Keratinocyte (primary cell): ENCODE measurements around the gene KDM1B. TPM values are rescaled to one million over a fixed set of nuclear protein-coding genes. Genes with fewer than 3 reads are reported as not detected.

Experiments
- DNase-seq: peaks from one replicate; pipeline ENCODE4 v3.0.0-alpha.2; 2011; ENCODE audit warnings: low read depth, missing footprints, low spot score
- FAIRE-seq: peaks from 2 replicates; lab custom pipeline; 2011; peaks lifted over from hg19 to GRCh38; lab: Jason Lieb, UNC
- H2AFZ ChIP-seq: 2 replicates; pipeline ENCODE4 v1.6.0; 2012; ENCODE audit warnings: low read length, control low read depth, inconsistent platforms; ENCODE audit not compliant: control insufficient read depth
- H3K27ac ChIP-seq: 2 replicates; pipeline ENCODE4 v1.5.1; 2011; ENCODE audit warnings: low read length; ENCODE audit not compliant: control insufficient read depth, insufficient read depth
- H3K27me3 ChIP-seq: 3 replicates; pipeline ENCODE4 v1.6.0; 2011; ENCODE audit warnings: low read length; ENCODE audit not compliant: control insufficient read depth, insufficient read depth; ENCODE audit errors: extremely low read depth
- H3K36me3 ChIP-seq, 2 experiments: 2 replicates in 1 of 2; 3 replicates in 1 of 2; pipeline ENCODE4 v1.5.1; 2011; ENCODE audit warnings: low read length in 2 of 2, mild to moderate bottlenecking in 1 of 2; ENCODE audit not compliant: control insufficient read depth in 2 of 2, insufficient read depth in 2 of 2; ENCODE audit errors: extremely low read depth in 1 of 2
- H3K4me1 ChIP-seq: 3 replicates; pipeline ENCODE4 v1.5.1; 2011; ENCODE audit warnings: low read length; ENCODE audit not compliant: control insufficient read depth, insufficient read depth; ENCODE audit errors: extremely low read depth
- H3K4me2 ChIP-seq: 3 replicates; pipeline ENCODE4 v1.6.0; 2011; ENCODE audit warnings: low read depth, low read length; ENCODE audit not compliant: control insufficient read depth, insufficient read depth; ENCODE audit errors: extremely low read depth
- H3K4me3 ChIP-seq, 3 experiments: fragments of 200-600 bp in 1 of 3; sonication (generic) in 1 of 3; 2 replicates in 2 of 3; 3 replicates in 1 of 3; pipeline ENCODE4 v1.5.1; 2011 to 2016; ENCODE audit warnings: low read length in 3 of 3, mild to moderate bottlenecking in 3 of 3, control low read depth in 2 of 3, inconsistent platforms in 1 of 3, low read depth in 1 of 3, mixed read lengths in 1 of 3, mixed run types in 1 of 3, moderate library complexity in 1 of 3; ENCODE audit not compliant: control insufficient read depth in 2 of 3, insufficient read depth in 2 of 3; ENCODE audit errors: extremely low read depth in 1 of 3
- H3K79me2 ChIP-seq: 2 replicates; pipeline ENCODE4 v1.6.0; 2012; ENCODE audit warnings: low read length; ENCODE audit not compliant: control insufficient read depth, insufficient read depth
- H3K9ac ChIP-seq: 3 replicates; pipeline ENCODE4 v1.6.0; 2011; ENCODE audit warnings: low read length; ENCODE audit not compliant: control insufficient read depth, insufficient read depth; ENCODE audit errors: extremely low read depth
- H3K9me1 ChIP-seq: 3 replicates; pipeline ENCODE4 v1.6.0; 2011; ENCODE audit warnings: low read length; ENCODE audit not compliant: control insufficient read depth, insufficient read depth; ENCODE audit errors: extremely low read depth
- H3K9me3 ChIP-seq: 2 replicates; pipeline ENCODE4 v1.5.1; 2012; ENCODE audit warnings: low read depth, low read length; ENCODE audit not compliant: control insufficient read depth
- H4K20me1 ChIP-seq: 3 replicates; pipeline ENCODE4 v1.6.0; 2011; ENCODE audit warnings: low read length; ENCODE audit not compliant: control insufficient read depth, insufficient read depth; ENCODE audit errors: extremely low read depth
- CTCF ChIP-seq, 3 experiments: IDR thresholded peaks in 1 of 3; conservative IDR thresholded peaks in 1 of 3; optimal IDR thresholded peaks in 1 of 3; 2 replicates in 2 of 3; 3 replicates in 1 of 3; pipeline versions ENCODE3 to v1.5.1; 2011; ENCODE audit warnings: low read length in 3 of 3, mild to moderate bottlenecking in 3 of 3, moderate library complexity in 2 of 3, control low read depth in 1 of 3, inconsistent platforms in 1 of 3; ENCODE audit not compliant: insufficient read depth in 2 of 3; ENCODE audit errors: extremely low read depth in 1 of 3
- EZH2 ChIP-seq: IDR thresholded peaks from one replicate; pipeline ENCODE4 v1.6.1; 2012; ENCODE audit warnings: inconsistent platforms, mild to moderate bottlenecking, low read length, moderate library complexity
- dilution Hi-C: fragments of 300-500 bp; cut with MboI; formaldehyde crosslinking; loops from one replicate; pipeline ENCODE4 v1.7.0; 2020; ENCODE audit warnings: low sequenced_read_pairs; ENCODE audit not compliant: extremely low pct_ligation_motif_present
- polyA plus RNA-seq, 5 experiments: library from polyadenylated mRNA; depleted of rRNA in 3 of 5; stranded (reverse) in 3 of 5; stranded (forward) in 1 of 5; unstranded in 1 of 5; fragments of >200 nt; gene quantifications; 1 replicate in 1 of 5; 2 replicates in 3 of 5; 3 replicates in 1 of 5; pipeline versions ENCODE4 v1.2.1 to v1.2.3, GENCODE V29; 2011 to 2012; ENCODE audit warnings: missing spikeins in 2 of 5, low read depth in 1 of 5, low replicate concordance in 1 of 5

The KDM1B gene
- polyA plus RNA-seq, 1 donor (not counting 4 experiments of a cell fraction or from before 2014, with no cell fraction given), result 32.7 TPM

- H3K36me3 ChIP-seq, result peaks cover 0 to under 1% of the 10 kb centered on the region in 2 experiments
- peak overlapping the region; percentile 90 for H3K27ac ChIP-seq
- dilution Hi-C loops, result no loop called here
- H3K79me2 ChIP-seq, result peaks cover 41% of the 10 kb centered on the region
- no peak for DNase-seq
- peak overlapping the region; percentile 93 for H3K4me2 ChIP-seq
- peak overlapping the region; percentile 95 for H3K9ac ChIP-seq
- no peaks in the 10 kb centered on the region for H3K27me3 ChIP-seq
- H2AFZ ChIP-seq, result peak overlapping the region; percentile 89
- peaks cover 2% of the 10 kb centered on the region for H3K9me1 ChIP-seq
- H3K9me3 ChIP-seq, result peaks cover 2% of the 10 kb centered on the region
- H3K4me1 ChIP-seq, result peaks cover 44% of the 10 kb centered on the region
- FAIRE-seq, result no peak
- no peak for TF ChIP-seq EZH2
- no peak for TF ChIP-seq CTCF (optimal IDR thresholded peaks at IDR 0.05 in 1 of 3, IDR thresholded peaks at IDR 0.05 in 1 of 3, conservative IDR thresholded peaks at IDR 0.05 in 1 of 3; ENCODE audit: extremely low read depth in 1 of 3, insufficient read depth in 2 of 3, low read length in 3 of 3)
- peak overlapping the region; percentile 70 to 95 (median 77) for H3K4me3 ChIP-seq
- H4K20me1 ChIP-seq, result peaks cover 6% of the 10 kb centered on the region
These were observed 109.7 kb downstream of the KDM1B start for GRCh38 chr6:18264923-18265377.

DNA sequence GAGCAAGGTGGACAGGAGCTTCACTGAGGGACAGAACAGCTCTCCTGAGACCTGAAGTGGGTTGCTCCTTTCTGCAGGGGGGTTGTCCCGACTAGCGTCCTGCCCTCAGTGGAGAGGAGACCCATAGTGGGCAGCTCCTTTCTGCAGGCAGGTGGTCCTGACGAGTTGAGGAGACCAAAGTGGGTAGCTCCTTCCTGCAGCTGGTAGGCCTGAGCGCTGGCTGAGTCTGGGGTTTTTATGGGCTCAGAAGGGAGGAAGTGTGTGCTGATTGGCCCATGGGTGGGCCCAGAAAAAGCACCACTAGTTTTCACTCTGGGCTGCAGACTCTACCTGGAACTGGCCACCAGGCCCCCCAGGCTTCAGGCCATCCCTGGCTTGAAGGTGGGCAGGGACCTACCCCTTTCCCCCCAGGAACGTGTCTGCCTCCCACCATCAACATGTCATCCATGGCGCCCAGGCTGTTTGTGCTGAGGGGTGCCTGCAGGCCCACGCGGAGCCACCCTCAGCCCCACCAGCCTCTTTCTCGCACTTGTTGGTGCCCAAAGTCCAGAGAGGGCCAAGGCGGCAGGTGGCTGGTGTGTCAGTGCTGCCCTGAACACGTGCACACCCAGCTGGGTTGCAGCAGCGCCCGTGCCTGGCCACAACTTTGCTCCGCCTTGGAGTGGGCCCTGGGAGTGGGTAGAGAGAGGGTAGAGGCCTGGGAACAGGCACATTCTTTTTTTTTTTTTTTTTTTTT, 110.7 kb downstream of the KDM1B start:
- Histone ChIP-seq H3K27ac (no peak overlapping the region), H3K4me1 (peaks cover 34% of the 10 kb centered on the region), H3K36me3 (no peaks in the 10 kb centered on the region), H3K79me2 (peaks cover 31% of the 10 kb centered on the region), H3K4me3 (no peak overlapping the region), H3K27me3 (no peaks in the 10 kb centered on the region), H2AFZ (no peak overlapping the region), H3K9me1 (peaks cover under 1% of the 10 kb centered on the region), H3K9ac (no peak overlapping the region), H4K20me1 (peaks cover 3% of the 10 kb centered on the region), H3K4me2 (no peak overlapping the region), H3K9me3 (peaks cover 2% of the 10 kb centered on the region)
- no peak for DNase-seq
- dilution Hi-C loops, result no loop called here
- no peak for FAIRE-seq
- TF ChIP-seq CTCF (optimal IDR thresholded peaks at IDR 0.05 in 1 of 3, IDR thresholded peaks at IDR 0.05 in 1 of 3, conservative IDR thresholded peaks at IDR 0.05 in 1 of 3; ENCODE audit: extremely low read depth in 1 of 3, insufficient read depth in 2 of 3, low read length in 3 of 3) (no peak), EZH2 (no peak)
